ENCODE data around the gene TGFBR3.

Gene TGFBR3

GRCh38 chr1:91727763-91728162, 158.2 kb downstream of the TGFBR3 start:
- ChIA-PET CTCF (no interaction called here), POLR2A (ENCODE audit: low non-redundant PET) (no interaction called here)
- H3K27ac ChIP-seq, result no peak overlapping the region
- TF ChIP-seq CTCF (conservative IDR thresholded peaks at IDR 0.05; ENCODE audit: low read depth), result no peak
- DNase-seq (ENCODE audit: low spot score), result no peak

DNA sequence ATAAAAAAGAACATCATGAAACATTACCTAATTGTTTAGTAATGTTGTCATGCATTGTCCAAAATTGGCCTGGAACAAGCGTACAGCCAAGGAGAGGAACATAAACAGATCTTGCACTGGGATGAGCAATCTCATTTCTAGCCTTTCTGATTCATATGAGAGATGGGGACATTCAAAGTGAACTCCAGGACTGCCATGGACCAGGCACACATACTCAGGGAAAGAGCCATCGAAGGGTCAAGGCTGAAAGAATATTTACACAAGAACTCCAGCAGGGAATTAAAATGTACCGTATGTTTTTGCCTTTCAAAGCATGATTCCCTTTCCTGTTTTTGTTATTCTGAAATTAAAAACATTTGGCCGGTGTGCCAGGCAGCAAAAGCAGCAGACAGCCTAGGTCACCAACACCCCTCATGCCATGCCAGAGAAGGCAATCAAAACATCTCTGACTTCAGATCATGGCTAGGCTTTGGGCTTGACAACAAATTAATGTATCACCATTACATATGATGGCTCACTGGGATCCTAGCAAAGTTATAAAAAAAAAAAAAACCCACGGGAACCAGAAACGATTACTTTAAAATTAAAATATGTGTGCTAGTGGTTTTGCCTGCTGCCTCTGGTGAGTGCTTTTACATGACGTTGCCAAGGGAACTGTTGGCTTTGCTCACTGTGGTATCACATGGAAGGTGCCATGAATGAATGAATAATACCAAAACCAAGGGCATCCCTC, 159.8 kb downstream of the TGFBR3 start:
- CTCF ChIA-PET, result no interaction called here
- POLR2A ChIA-PET (ENCODE audit: low non-redundant PET), result no interaction called here
- no peak for TF ChIP-seq CTCF (conservative IDR thresholded peaks at IDR 0.05; ENCODE audit: low read depth)
- H3K27ac ChIP-seq, result no peak overlapping the region
- no peak for DNase-seq (ENCODE audit: low spot score)

DNA sequence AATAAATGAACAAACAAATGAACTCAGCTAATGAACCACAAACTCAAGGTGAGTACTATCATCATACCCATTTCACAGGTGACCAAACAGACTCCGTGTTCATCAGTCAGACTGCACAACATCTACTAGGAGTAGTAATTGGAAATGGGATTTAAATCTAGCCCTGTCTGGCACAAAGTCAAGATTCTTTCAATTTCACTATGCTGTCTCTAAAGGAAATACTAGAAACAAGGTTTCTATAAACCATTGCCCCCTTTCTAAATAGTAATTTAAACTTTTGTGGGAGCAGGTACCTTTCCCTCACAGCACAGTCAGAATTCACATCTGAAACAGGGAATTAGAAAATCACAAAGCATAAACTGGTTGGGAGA, 160.3 kb downstream of the TGFBR3 start:
- no peak for TF ChIP-seq CTCF (conservative IDR thresholded peaks at IDR 0.05; ENCODE audit: low read depth)
- H3K27ac ChIP-seq, result no peak overlapping the region
- CTCF ChIA-PET, result no interaction called here
- DNase-seq (ENCODE audit: low spot score), result no peak
- POLR2A ChIA-PET (ENCODE audit: low non-redundant PET), result no interaction called here

GRCh38 chr1:91724644-91725043, 161.3 kb downstream of the TGFBR3 start:
- POLR2A ChIA-PET (ENCODE audit: low non-redundant PET), result no interaction called here
- DNase-seq (ENCODE audit: low spot score), result no peak
- no peak overlapping the region for H3K27ac ChIP-seq
- TF ChIP-seq CTCF (conservative IDR thresholded peaks at IDR 0.05; ENCODE audit: low read depth), result no peak
- CTCF ChIA-PET, result no interaction called here

DNA sequence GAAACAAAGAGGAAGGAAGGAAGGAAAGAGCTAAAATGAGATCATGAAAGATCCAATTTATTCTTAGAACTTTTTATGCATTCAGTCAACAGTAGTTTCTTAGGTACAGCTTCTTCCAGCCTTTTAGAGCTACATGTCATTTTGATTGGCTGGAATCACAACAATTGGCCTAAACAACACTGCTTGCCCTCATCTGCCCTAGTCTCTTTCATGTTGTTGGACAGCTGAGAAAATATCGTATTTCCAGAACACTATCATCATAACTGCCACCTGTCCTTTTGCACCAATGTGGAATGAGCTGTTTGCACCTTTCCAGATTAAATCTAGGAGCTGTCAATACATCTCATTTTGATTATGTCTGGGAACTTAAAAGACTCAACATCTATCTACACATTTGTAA, 161.7 kb downstream of the TGFBR3 start:
- TF ChIP-seq CTCF (conservative IDR thresholded peaks at IDR 0.05; ENCODE audit: low read depth), result no peak
- no peak for DNase-seq (ENCODE audit: low spot score)
- ChIA-PET CTCF (no interaction called here), POLR2A (ENCODE audit: low non-redundant PET) (no interaction called here)
- H3K27ac ChIP-seq, result no peak overlapping the region

GRCh38 chr1:91720044-91720443, 165.9 kb downstream of the TGFBR3 start:
- CTCF ChIA-PET, result no interaction called here
- no peak for DNase-seq (ENCODE audit: low spot score)
- POLR2A ChIA-PET (ENCODE audit: low non-redundant PET), result no interaction called here
- no peak overlapping the region for H3K27ac ChIP-seq
- TF ChIP-seq CTCF (conservative IDR thresholded peaks at IDR 0.05; ENCODE audit: low read depth), result no peak

- POLR2A ChIA-PET (ENCODE audit: low non-redundant PET), result no interaction called here
- TF ChIP-seq CTCF (conservative IDR thresholded peaks at IDR 0.05; ENCODE audit: low read depth), result no peak
These were observed 167.1 kb downstream of the TGFBR3 start for GRCh38 chr1:91718877-91719276.

More at GRCh38 chr1:91718877-91719276, 167.1 kb downstream of the TGFBR3 start:
- H3K27ac ChIP-seq, result no peak overlapping the region
- DNase-seq (ENCODE audit: low spot score), result no peak
- CTCF ChIA-PET, result no interaction called here

Measured in RWPE1 (cell line).